CD14-positive monocyte (primary cell): Measurements from ENCODE around the gene TNNI2. TPM values are rescaled to one million over a fixed set of nuclear protein-coding genes. Genes with fewer than 3 reads are reported as not detected.

Experiments used
- DNase-seq, 3 donors: peaks; one replicate each; pipeline ENCODE4 v3.0.0-alpha.2; 2011 to 2022
- H2AFZ ChIP-seq: 2 replicates; pipeline ENCODE4 v1.6.0; 2012; ENCODE audit warnings: mild to moderate bottlenecking, low read depth, low read length, inconsistent platforms; ENCODE audit not compliant: insufficient read depth, poor library complexity, severe bottlenecking
- H3K27ac ChIP-seq, 2 donors: 1 replicate in 1 of 2; 2 replicates in 1 of 2; pipeline ENCODE4 v1.5.1; 2012 to 2013; ENCODE audit warnings: low read length in 2 of 2, control low read depth in 1 of 2, inconsistent platforms in 1 of 2, low read depth in 1 of 2, mild to moderate bottlenecking in 1 of 2
- H3K27me3 ChIP-seq, 2 donors: one replicate each; pipeline versions ENCODE4 v1.6.0 to v1.6.1; 2011 to 2013; ENCODE audit warnings: low read length in 2 of 2; ENCODE audit not compliant: control insufficient read depth in 2 of 2, insufficient read depth in 2 of 2
- H3K36me3 ChIP-seq, 2 donors: replicated peaks in 1 of 2; 1 replicate in 1 of 2; 2 replicates in 1 of 2; pipeline versions ENCODE4 v1.5.1 to v1.6.1; 2012 to 2013; ENCODE audit warnings: low read length in 2 of 2, control low read depth in 1 of 2, inconsistent platforms in 1 of 2, mild to moderate bottlenecking in 1 of 2; ENCODE audit not compliant: insufficient read depth in 2 of 2, control insufficient read depth in 1 of 2
- H3K4me1 ChIP-seq, 2 donors: 1 replicate in 1 of 2; 2 replicates in 1 of 2; pipeline versions ENCODE4 v1.5.1 to v1.6.1; 2012 to 2013; ENCODE audit warnings: low read length in 2 of 2, control low read depth in 1 of 2, inconsistent platforms in 1 of 2, mild to moderate bottlenecking in 1 of 2, moderate library complexity in 1 of 2; ENCODE audit not compliant: insufficient read depth in 2 of 2, control insufficient read depth in 1 of 2
- H3K4me2 ChIP-seq: replicated peaks from 2 replicates; pipeline ENCODE3; 2012; ENCODE audit warnings: low read length, moderate library complexity, mild to moderate bottlenecking; ENCODE audit not compliant: poor library complexity, severe bottlenecking; ENCODE audit errors: extremely low read depth
- H3K4me3 ChIP-seq, 3 experiments: fragments of 200-600 bp in 1 of 3; sonication (generic) in 1 of 3; replicated peaks in 1 of 3; 1 replicate in 2 of 3; 2 replicates in 1 of 3; pipeline ENCODE4 v1.5.1; 2011 to 2013; ENCODE audit warnings: low read length in 3 of 3, mild to moderate bottlenecking in 3 of 3, control low read depth in 2 of 3, low read depth in 2 of 3, inconsistent platforms in 1 of 3, moderate library complexity in 1 of 3
- H3K79me2 ChIP-seq: 2 replicates; pipeline ENCODE4 v1.6.0; 2012; ENCODE audit warnings: mild to moderate bottlenecking, control low read depth, inconsistent platforms, low read length, moderate library complexity; ENCODE audit not compliant: insufficient read depth
- H3K9ac ChIP-seq: 2 replicates; pipeline ENCODE4 v1.6.0; 2017; ENCODE audit warnings: low read length, mild to moderate bottlenecking; ENCODE audit not compliant: insufficient read depth, poor library complexity, severe bottlenecking
- H3K9me3 ChIP-seq, 2 donors: replicated peaks in 1 of 2; 1 replicate in 1 of 2; 2 replicates in 1 of 2; pipeline versions ENCODE4 v1.5.1 to v1.6.1; 2012 to 2013; ENCODE audit warnings: low read length in 2 of 2, control low read depth in 1 of 2; ENCODE audit not compliant: control insufficient read depth in 1 of 2, insufficient read depth in 1 of 2
- H4K20me1 ChIP-seq: 2 replicates; pipeline ENCODE4 v1.6.0; 2012; ENCODE audit warnings: mild to moderate bottlenecking, low read length, control low read depth, moderate library complexity; ENCODE audit not compliant: insufficient read depth
- H3K27ac Mint-ChIP-seq, 7 donors: one replicate each; pipeline ENCODE4 v1.8.0; 2020; ENCODE audit warnings: mild to moderate bottlenecking in 7 of 7, mixed read lengths in 7 of 7, moderate library complexity in 6 of 7, inconsistent platforms in 2 of 7
- H3K27me3 Mint-ChIP-seq, 3 donors: one replicate each; pipeline ENCODE4 v1.8.0; 2021 to 2022; ENCODE audit warnings: low read depth in 3 of 3, mild to moderate bottlenecking in 3 of 3, mixed read lengths in 3 of 3, moderate library complexity in 3 of 3, inconsistent platforms in 1 of 3
- H3K36me3 Mint-ChIP-seq, 2 donors: one replicate each; pipeline ENCODE4 v1.8.0; 2020; ENCODE audit warnings: mixed read lengths in 2 of 2, inconsistent platforms in 1 of 2, mild to moderate bottlenecking in 1 of 2
- H3K4me1 Mint-ChIP-seq: one replicate; pipeline ENCODE4 v1.8.0; 2020; ENCODE audit warnings: mild to moderate bottlenecking, mixed read lengths
- H3K4me3 Mint-ChIP-seq, 2 donors: one replicate each; pipeline ENCODE4 v1.8.0; 2020; ENCODE audit warnings: mild to moderate bottlenecking in 2 of 2, mixed read lengths in 2 of 2, moderate library complexity in 1 of 2
- H3K9me3 Mint-ChIP-seq, 7 donors: one replicate each; pipeline ENCODE4 v1.8.0; 2020 to 2022; ENCODE audit warnings: mixed read lengths in 7 of 7, mild to moderate bottlenecking in 6 of 7, moderate library complexity in 6 of 7, inconsistent platforms in 2 of 7
- WGBS: methylation state at CpG from one replicate; pipeline ENCODE4 v1.1.5; 2013; ENCODE audit warnings: missing lambda C conversion rate; ENCODE audit not compliant: insufficient coverage; 5-methylcytosine and 5-hydroxymethylcytosine counted together
- intact Hi-C, 2 donors: fragments of 100-400 bp; cut with micrococcal nuclease; formaldehyde crosslinking; loops; one replicate each; pipeline versions ENCODE4 v1.15.0 to v1.15.1; 2023
- polyA plus RNA-seq, 3 donors: library from polyadenylated mRNA; depleted of rRNA in 1 of 3; unstranded in 2 of 3; stranded (reverse) in 1 of 3; fragments of 300-500 nt in 2 of 3; fragments of >200 nt in 1 of 3; fragmentation: Illumina TruSeq in 2 of 3; gene quantifications; 1 replicate in 2 of 3; 2 replicates in 1 of 3; pipeline ENCODE4 v1.2.3, GENCODE V29; 2012 to 2021
- TF ChIP-seq, protein P1 (sequence below): fragments of 200-600 bp; IDR thresholded peaks from one replicate; pipeline ENCODE4 v1.8.0; 2022; ENCODE audit warnings: antibody characterized with exemption, mild to moderate bottlenecking

The TNNI2 gene
- polyA plus RNA-seq, 3 donors = 11.4 to 45.8 (median 11.7) TPM

DNA sequence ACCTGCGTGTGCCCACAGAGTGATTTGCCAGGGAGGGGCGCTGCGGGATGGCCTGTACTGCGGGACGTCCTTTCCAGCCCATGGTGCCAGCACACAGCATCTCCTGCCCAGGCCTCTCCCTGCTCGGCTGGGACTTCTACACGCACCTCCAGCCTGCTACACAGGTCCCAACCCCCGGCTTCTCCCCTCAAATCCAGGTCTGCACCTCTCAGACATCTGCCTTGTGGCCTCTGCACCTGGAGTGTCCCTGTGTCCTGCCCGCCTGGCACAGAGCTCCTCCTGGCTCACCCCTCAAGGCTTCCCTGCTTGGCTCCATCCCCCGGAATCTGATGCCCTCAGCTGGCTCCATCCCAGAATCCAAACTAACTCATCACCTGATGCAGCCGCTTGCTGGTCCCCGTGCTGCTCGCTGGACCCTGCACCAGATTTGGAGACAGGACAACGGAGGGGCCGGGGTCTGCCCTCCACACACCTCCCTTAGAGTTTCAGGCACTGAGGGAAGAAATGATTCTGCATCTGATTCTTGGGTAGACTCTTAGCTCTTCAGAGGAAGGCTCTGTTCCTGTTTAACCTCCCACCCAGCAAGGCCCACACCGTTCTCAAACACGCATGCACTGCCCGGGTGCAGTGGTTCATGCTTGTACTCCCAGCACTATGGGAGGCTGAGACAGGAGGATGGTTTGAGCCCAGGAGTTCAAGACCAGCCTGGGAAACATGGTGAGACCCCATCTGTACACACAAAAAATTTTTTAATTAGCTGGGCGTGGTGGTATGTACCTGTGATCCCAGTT, 10.1 kb downstream of the TNNI2 start:
- 95% methylated on average over 10 of the region's 19 CpGs for WGBS
- no peak for DNase-seq
- Histone ChIP-seq H3K9me3 (no peaks in the 10 kb centered on the region), H3K9ac (peak overlapping the region; percentile 86), H3K4me2 (no peak overlapping the region), H3K4me3 (no peak overlapping the region), H3K79me2 (peaks cover 27% of the 10 kb centered on the region), H3K27me3 (no peaks in the 10 kb centered on the region), H3K36me3 (no peaks in the 10 kb centered on the region), H3K4me1 (peaks cover 92 to 97% of the 10 kb centered on the region in 2 donors), H2AFZ (no peak overlapping the region), H4K20me1 (peaks cover 1% of the 10 kb centered on the region), H3K27ac (peak overlapping the region; percentile 100)
- no peaks in the 10 kb centered on the region for H3K9me3 Mint-ChIP-seq
- no peak overlapping the region for H3K4me3 Mint-ChIP-seq
- peak overlapping the region; percentile 99 to 100 (median 100) for H3K27ac Mint-ChIP-seq
- H3K36me3 Mint-ChIP-seq = peaks cover 9 to 12% of the 10 kb centered on the region in 2 donors
- TF ChIP-seq, protein P1, sequence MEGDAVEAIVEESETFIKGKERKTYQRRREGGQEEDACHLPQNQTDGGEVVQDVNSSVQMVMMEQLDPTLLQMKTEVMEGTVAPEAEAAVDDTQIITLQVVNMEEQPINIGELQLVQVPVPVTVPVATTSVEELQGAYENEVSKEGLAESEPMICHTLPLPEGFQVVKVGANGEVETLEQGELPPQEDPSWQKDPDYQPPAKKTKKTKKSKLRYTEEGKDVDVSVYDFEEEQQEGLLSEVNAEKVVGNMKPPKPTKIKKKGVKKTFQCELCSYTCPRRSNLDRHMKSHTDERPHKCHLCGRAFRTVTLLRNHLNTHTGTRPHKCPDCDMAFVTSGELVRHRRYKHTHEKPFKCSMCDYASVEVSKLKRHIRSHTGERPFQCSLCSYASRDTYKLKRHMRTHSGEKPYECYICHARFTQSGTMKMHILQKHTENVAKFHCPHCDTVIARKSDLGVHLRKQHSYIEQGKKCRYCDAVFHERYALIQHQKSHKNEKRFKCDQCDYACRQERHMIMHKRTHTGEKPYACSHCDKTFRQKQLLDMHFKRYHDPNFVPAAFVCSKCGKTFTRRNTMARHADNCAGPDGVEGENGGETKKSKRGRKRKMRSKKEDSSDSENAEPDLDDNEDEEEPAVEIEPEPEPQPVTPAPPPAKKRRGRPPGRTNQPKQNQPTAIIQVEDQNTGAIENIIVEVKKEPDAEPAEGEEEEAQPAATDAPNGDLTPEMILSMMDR = no peak
- intact Hi-C loops = no loop called here
- peaks cover 0 to 4% (median 1%) of the 10 kb centered on the region in 3 donors for H3K27me3 Mint-ChIP-seq
- peaks cover 85% of the 10 kb centered on the region for H3K4me1 Mint-ChIP-seq

DNA sequence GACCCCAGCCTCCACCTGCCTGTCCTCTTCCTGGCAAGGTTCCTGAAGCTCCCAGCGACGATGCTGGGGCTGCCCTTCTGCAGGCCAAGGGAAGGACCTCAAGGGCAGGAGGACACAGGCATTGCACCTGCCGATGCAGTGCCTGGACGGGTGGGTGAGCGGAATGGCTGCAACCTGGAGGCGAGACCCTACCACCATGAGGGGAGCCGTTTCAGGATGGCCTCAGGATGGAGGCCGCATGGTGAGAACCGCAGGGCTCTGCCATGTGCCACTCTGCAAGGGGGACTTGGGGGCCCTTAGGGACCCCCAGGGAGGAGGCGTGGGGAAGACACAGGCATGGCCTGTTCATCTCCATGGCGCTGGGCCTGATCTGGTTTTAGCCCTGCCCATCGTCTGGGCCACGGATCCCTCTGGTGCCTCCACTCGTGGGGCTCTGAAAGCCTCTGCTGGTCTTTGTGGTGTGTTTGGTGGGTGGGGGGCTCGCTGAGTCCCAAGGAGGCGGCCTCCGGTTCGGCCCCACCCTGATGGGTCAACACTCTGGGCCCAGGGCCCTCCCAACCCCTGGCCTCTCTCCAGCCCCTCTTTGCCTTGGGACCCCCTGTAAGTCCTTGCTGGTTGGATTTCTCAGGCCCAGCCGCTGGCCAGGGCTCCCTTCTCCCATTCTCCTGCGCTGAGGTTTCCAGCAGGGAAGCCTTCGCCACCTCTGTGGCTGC, 12.8 kb downstream of the TNNI2 start:
- Histone ChIP-seq H3K36me3 (peaks cover 17 to 19% of the 10 kb centered on the region in 2 donors), H3K4me3 (peak overlapping the region in 1 of 3 experiments; percentile 88), H4K20me1 (peaks cover 29% of the 10 kb centered on the region), H3K79me2 (peaks cover 55% of the 10 kb centered on the region), H3K27ac (peak overlapping the region; percentile 100), H3K4me1 (peaks cover 92 to 97% of the 10 kb centered on the region in 2 donors), H3K4me2 (peak overlapping the region; percentile 97), H2AFZ (no peak overlapping the region), H3K27me3 (no peaks in the 10 kb centered on the region), H3K9me3 (no peaks in the 10 kb centered on the region), H3K9ac (peak overlapping the region; percentile 97)
- intact Hi-C loops = loop anchor here in 1 of 2 donors (5.0 kb wide), 2 partner anchors 69 to 89 kb away; partner anchors contain the start of gene CTSD
- TF ChIP-seq, protein P1 = no peak
- Mint-ChIP-seq H3K4me1 (peaks cover 86% of the 10 kb centered on the region), H3K36me3 (peaks cover 21 to 32% of the 10 kb centered on the region in 2 donors), H3K9me3 (no peaks in the 10 kb centered on the region), H3K4me3 (peak overlapping the region; percentile 7 to 60), H3K27me3 (peaks cover 0 to 4% (median 0%) of the 10 kb centered on the region in 3 donors), H3K27ac (peak overlapping the region; percentile 99 to 100 (median 100))
- no peak for DNase-seq
- WGBS = 94% methylated on average over 18 of the region's 21 CpGs
